Naive thymus-derived CD8-positive, alpha-beta T cell (primary cell): ENCODE measurements around the gene LEF1. TPM values are rescaled to one million over a fixed set of nuclear protein-coding genes. Genes with fewer than 3 reads are reported as not detected.
"Not testable (repeated sequence)": the region's sequence is repeated elsewhere in the genome, so short reads cannot be mapped to it uniquely, and the experiment has no call there.

Source experiments
- ATAC-seq, 2 donors: fragments of 150-1000 bp; cut with Tn5 transposase in 1 of 2; sonication (Bioruptor Pico), chemical (Tn5 transposase) in 1 of 2; 1 replicate in 1 of 2; 2 replicates in 1 of 2; pipeline ENCODE4 v1.10.0; 2021; ENCODE audit warnings: mild to moderate bottlenecking in 2 of 2, moderate library complexity in 2 of 2
- POLR2A ChIA-PET: fragments of 350-600 bp; sonication (Branson Sonifier 250); formaldehyde crosslinking; loops from one replicate; lab custom pipeline; 2021; ENCODE audit warnings: antibody characterized with exemption; lab: Charles Lee
- DNase-seq, 10 donors: peaks; one replicate each; pipeline versions ENCODE4 v3.0.0 to v3.0.0-alpha.2; 2020 to 2022
- H3K27ac Mint-ChIP-seq, 10 donors: one replicate each; pipeline ENCODE4 v1.8.0; 2020 to 2022; ENCODE audit warnings: mild to moderate bottlenecking in 10 of 10, mixed read lengths in 10 of 10, moderate library complexity in 4 of 10, inconsistent platforms in 1 of 10
- H3K27me3 Mint-ChIP-seq, 5 donors: one replicate each; pipeline ENCODE4 v1.8.0; 2021 to 2022; ENCODE audit warnings: mixed read lengths in 5 of 5
- H3K36me3 Mint-ChIP-seq, 3 donors: one replicate each; pipeline ENCODE4 v1.8.0; 2020 to 2022; ENCODE audit warnings: mixed read lengths in 3 of 3, mild to moderate bottlenecking in 2 of 3, inconsistent platforms in 1 of 3
- H3K4me1 Mint-ChIP-seq, 4 donors: one replicate each; pipeline ENCODE4 v1.8.0; 2021 to 2022; ENCODE audit warnings: mixed read lengths in 4 of 4
- H3K4me3 Mint-ChIP-seq, 10 donors: one replicate each; pipeline ENCODE4 v1.8.0; 2020 to 2022; ENCODE audit warnings: mild to moderate bottlenecking in 10 of 10, mixed read lengths in 10 of 10, moderate library complexity in 6 of 10, inconsistent platforms in 1 of 10
- H3K9me3 Mint-ChIP-seq, 9 donors: one replicate each; pipeline ENCODE4 v1.8.0; 2020 to 2022; ENCODE audit warnings: mixed read lengths in 9 of 9, mild to moderate bottlenecking in 3 of 9, inconsistent platforms in 1 of 9, moderate library complexity in 1 of 9
- polyA plus RNA-seq, 3 donors: library from polyadenylated mRNA; unstranded; fragments of 300-500 nt; fragmentation: Illumina TruSeq; gene quantifications; one replicate each; pipeline ENCODE4 v1.2.3, GENCODE V29; 2021
- total RNA-seq, 8 experiments: library from RNA in 2 of 8; stranded (reverse) in 2 of 8; gene quantifications; one replicate each; pipeline ENCODE4 v1.2.3 and lab custom pipeline; 2021 to 2026

LEF1 gene
- total and polyA plus RNA-seq, 5 experiments from 2014 or later = 400 to 859 (median 828) TPM

DNA sequence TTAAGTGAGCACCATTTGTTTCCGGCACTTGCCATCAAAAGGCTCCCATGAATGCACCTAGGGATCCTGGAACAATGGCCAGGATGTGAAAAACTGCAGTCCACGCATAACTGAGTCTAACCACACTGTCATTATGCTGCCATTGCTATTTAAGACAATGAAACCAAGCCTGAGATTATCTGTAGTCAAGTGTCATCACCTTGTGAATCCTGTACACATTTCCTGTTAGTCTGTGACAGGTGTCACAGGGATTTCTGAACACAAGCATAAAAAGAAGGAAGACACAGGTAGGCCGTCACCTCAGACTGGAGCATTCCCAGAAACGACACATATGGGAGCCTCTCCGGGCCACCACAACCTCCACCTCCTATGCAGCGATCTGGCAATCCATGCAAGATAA is 112.3 kb downstream of the LEF1 start:
- peaks cover 51 to 96% (median 92%) of the 10 kb centered on the region in 4 donors for H3K4me1 Mint-ChIP-seq
- H3K9me3 Mint-ChIP-seq = peaks cover 0 to 2% (median 0%) of the 10 kb centered on the region in 9 donors
- no peaks in the 10 kb centered on the region for H3K27me3 Mint-ChIP-seq
- POLR2A ChIA-PET = interaction anchor here (0.6 to 2.8 kb wide), 8 partner anchors 9 to 114 kb away, joined by 3 to 19 read pairs (median 4); no protein-coding TSS in a partner anchor
- no peak for DNase-seq
- peak overlapping the region; percentile 80 to 98 (median 94) for H3K27ac Mint-ChIP-seq
- H3K4me3 Mint-ChIP-seq = peak overlapping the region in 5 of 10 donors; percentile 1 to 76 (median 13)
- peaks cover 0 to 97% (median 27%) of the 10 kb centered on the region in 3 donors for H3K36me3 Mint-ChIP-seq
- ATAC-seq = no peak

GRCh38 chr4:108055787-108056186 is 112.9 kb downstream of the LEF1 start:
- H3K4me1 Mint-ChIP-seq = peaks cover 54 to 97% (median 93%) of the 10 kb centered on the region in 4 donors
- peaks cover 0 to 97% (median 30%) of the 10 kb centered on the region in 3 donors for H3K36me3 Mint-ChIP-seq
- DNase-seq = no peak
- no peak for ATAC-seq
- POLR2A ChIA-PET = interaction anchor here (0.6 to 3.1 kb wide), 8 partner anchors 9 to 71 kb away, joined by 3 to 16 read pairs (median 4); no protein-coding TSS in a partner anchor
- peak overlapping the region; percentile 86 to 98 (median 95) for H3K27ac Mint-ChIP-seq
- peak overlapping the region in 5 of 10 donors; percentile 5 to 39 (median 21) for H3K4me3 Mint-ChIP-seq
- H3K9me3 Mint-ChIP-seq = peaks cover 0 to 2% (median 0%) of the 10 kb centered on the region in 9 donors
- no peaks in the 10 kb centered on the region for H3K27me3 Mint-ChIP-seq

- POLR2A ChIA-PET = interaction anchor here (0.6 to 3.1 kb wide), 12 partner anchors 8 to 142 kb away, joined by 3 to 17 read pairs (median 6); no protein-coding TSS in a partner anchor
- Mint-ChIP-seq H3K27me3 (no peaks in the 10 kb centered on the region), H3K4me3 (peak overlapping the region; percentile 16 to 89 (median 58)), H3K27ac (peak overlapping the region; percentile 93 to 99 (median 98)), H3K4me1 (peaks cover 57 to 97% (median 94%) of the 10 kb centered on the region in 4 donors), H3K9me3 (peaks cover 0 to 2% (median 0%) of the 10 kb centered on the region in 9 donors), H3K36me3 (peaks cover 0 to 93% (median 22%) of the 10 kb centered on the region in 3 donors)
- DNase-seq (peak in 5 of 10 donors; percentile 48 to 73 (median 54)), ATAC-seq (peak; percentile 24 to 67)
Measured at GRCh38 chr4:108054025-108054638, 114.6 kb downstream of the LEF1 start.

GRCh38 chr4:108053251-108053711 is 115.5 kb downstream of the LEF1 start:
- no peak for DNase-seq
- Mint-ChIP-seq H3K9me3 (peaks cover 0 to 2% (median 0%) of the 10 kb centered on the region in 9 donors), H3K4me3 (peak overlapping the region; percentile 5 to 89 (median 58)), H3K4me1 (peaks cover 57 to 97% (median 92%) of the 10 kb centered on the region in 4 donors), H3K27me3 (no peaks in the 10 kb centered on the region), H3K27ac (peak overlapping the region; percentile 93 to 99 (median 98)), H3K36me3 (peaks cover 0 to 93% (median 28%) of the 10 kb centered on the region in 3 donors)
- POLR2A ChIA-PET = interaction anchor here (0.5 to 3.1 kb wide), 10 partner anchors 7 to 256 kb away, joined by 3 to 17 read pairs (median 5); no protein-coding TSS in a partner anchor
- no peak for ATAC-seq

DNA sequence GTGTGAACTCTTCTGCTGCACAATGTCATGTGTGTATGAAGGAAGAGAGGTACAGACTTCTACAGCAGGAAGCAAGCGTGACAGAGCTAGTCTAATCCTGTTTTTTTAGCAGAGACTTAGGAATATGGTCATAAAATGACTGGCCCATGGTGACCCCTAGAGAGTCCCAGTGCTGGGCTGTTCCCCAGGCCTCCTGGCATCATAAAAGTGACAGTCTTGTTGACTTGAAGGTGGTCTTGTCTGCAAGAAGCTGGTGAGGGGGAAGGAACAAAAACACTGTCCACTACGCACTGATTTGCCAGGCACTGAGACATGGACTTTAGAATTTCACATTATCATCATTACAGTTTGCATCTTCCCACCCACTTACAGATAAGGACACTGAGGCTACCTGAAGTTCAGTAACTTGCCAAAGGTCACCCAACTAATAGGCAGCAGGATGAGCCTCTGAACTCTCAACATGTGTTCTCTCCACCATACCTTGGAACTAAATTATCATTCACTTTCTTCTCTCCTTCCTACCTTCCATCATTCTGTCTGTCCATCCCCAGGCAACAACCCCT is 116.1 kb downstream of the LEF1 start:
- POLR2A ChIA-PET = interaction anchor here (0.5 to 3.1 kb wide), 14 partner anchors 8 to 257 kb away, joined by 3 to 17 read pairs (median 4); no protein-coding TSS in a partner anchor
- peak overlapping the region in 8 of 10 donors; percentile 17 to 89 (median 56) for H3K4me3 Mint-ChIP-seq

DNA sequence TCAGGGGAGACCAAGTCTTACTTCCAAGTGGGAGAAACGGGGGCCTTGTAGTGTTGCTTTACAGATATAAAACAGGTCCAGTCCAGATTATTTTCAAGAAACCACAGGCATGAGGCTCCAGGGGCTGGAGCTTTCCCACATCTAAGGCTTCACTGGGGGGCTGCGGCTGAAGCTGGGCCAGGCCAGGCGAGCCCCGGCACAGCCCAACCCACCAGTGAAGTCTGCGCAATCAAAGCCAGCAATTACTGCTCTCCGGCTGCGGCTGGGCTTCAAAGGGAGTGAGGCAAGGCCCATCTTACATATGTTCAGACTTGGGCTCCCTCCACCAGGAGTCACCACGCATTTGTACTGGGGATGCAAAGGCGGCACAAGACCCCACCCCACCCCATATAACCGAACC is 117.4 kb downstream of the LEF1 start:
- peaks cover 5 to 95% (median 35%) of the 10 kb centered on the region in 3 donors for H3K36me3 Mint-ChIP-seq
- DNase-seq = peak in 7 of 10 donors; percentile 39 to 72 (median 42)
- H3K4me3 Mint-ChIP-seq = peak overlapping the region; percentile 26 to 90 (median 70)

More for the DNA sequence above, 116.1 kb downstream of the LEF1 start:
- Mint-ChIP-seq H3K27ac (peak overlapping the region; percentile 93 to 99 (median 98)), H3K36me3 (peaks cover 0 to 95% (median 31%) of the 10 kb centered on the region in 3 donors), H3K9me3 (peaks cover 0 to 2% (median 0%) of the 10 kb centered on the region in 9 donors), H3K27me3 (no peaks in the 10 kb centered on the region), H3K4me1 (peaks cover 57 to 96% (median 92%) of the 10 kb centered on the region in 4 donors)
- DNase-seq (no peak), ATAC-seq (no peak)

DNA sequence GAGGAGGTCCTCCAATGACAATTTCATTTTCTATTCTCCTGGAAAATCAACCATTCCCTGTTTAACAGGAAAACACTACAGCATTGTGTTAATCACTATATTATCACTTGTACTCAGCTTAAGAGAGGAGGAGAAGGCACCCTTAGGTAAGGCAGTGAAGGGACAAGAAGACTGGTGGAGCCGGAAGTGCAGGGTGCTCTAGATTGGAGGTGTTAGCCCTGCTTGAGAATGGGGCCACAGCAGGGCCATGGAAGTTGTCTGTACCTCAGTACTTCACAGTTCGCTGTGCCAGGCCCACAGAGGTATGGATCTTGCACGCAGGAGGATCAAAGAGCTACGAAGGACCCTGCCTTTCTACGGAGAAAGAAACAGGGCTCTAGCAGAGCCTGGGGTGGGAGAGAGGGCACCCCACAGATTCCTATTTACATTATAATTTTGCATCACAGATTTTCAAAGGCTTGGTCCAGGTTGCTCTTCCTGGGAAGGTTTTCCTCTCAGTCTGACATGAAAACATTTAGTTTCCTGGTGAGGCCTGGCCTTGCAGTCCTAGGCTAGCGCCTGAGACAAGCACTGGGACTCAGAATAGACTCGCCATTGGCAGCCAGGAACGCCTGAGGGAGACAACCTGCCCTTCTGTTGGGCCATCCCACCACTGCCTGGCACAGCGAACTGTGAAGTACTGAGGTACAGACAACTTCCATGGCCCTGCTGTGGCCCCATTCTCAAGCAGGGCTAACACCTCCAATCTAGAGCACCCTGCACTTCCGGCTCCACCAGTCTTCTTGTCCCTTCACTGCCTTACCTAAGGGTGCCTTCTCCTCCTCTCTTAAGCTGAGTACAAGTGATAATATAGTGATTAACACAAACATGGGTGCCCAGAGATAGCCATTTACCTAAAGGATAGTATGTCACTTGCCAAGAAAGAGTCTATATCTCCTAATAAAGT is 118.3 kb downstream of the LEF1 start:
- DNase-seq, H3K9me3 Mint-ChIP-seq, H3K27me3 Mint-ChIP-seq: not testable (repeated sequence)
- Mint-ChIP-seq H3K4me1 (peaks cover 58 to 92% (median 85%) of the 10 kb centered on the region in 4 donors), H3K4me3 (peak overlapping the region; percentile 67 to 90 (median 86)), H3K27ac (peak overlapping the region; percentile 93 to 99 (median 98)), H3K36me3 (peaks cover 5 to 95% (median 36%) of the 10 kb centered on the region in 3 donors)
- ATAC-seq = peak; percentile 24 to 29
- POLR2A ChIA-PET = interaction anchor here (0.5 to 2.1 kb wide), 8 partner anchors 9 to 114 kb away, joined by 3 to 7 read pairs (median 4); no protein-coding TSS in a partner anchor

More for the DNA sequence above, 117.4 kb downstream of the LEF1 start:
- Mint-ChIP-seq H3K4me1 (peaks cover 57 to 92% (median 86%) of the 10 kb centered on the region in 4 donors), H3K9me3 (peaks cover 0 to 2% (median 0%) of the 10 kb centered on the region in 9 donors), H3K27ac (peak overlapping the region; percentile 93 to 99 (median 98)), H3K27me3 (no peaks in the 10 kb centered on the region)
- peak; percentile 41 to 46 for ATAC-seq
- POLR2A ChIA-PET = interaction anchor here (0.8 to 2.8 kb wide), 9 partner anchors 8 to 88 kb away, joined by 3 to 17 read pairs (median 4); no protein-coding TSS in a partner anchor

GRCh38 chr4:108049406-108049805 is 119.3 kb downstream of the LEF1 start:
- peak; percentile 7 to 23 for ATAC-seq

GRCh38 chr4:108048997-108049396 is 119.7 kb downstream of the LEF1 start:
- peak overlapping the region; percentile 67 to 90 (median 86) for H3K4me3 Mint-ChIP-seq
- DNase-seq = no peak
- no peaks in the 10 kb centered on the region for H3K27me3 Mint-ChIP-seq
- H3K9me3 Mint-ChIP-seq = peaks cover 0 to 2% (median 0%) of the 10 kb centered on the region in 9 donors
- H3K36me3 Mint-ChIP-seq = peaks cover 5 to 91% (median 31%) of the 10 kb centered on the region in 3 donors
- POLR2A ChIA-PET = interaction anchor here (1.0 kb wide), 1 partner anchor 124 kb away, joined by 5 read pairs; no protein-coding TSS in a partner anchor
- H3K4me1 Mint-ChIP-seq = peaks cover 65 to 90% (median 85%) of the 10 kb centered on the region in 4 donors
- peak overlapping the region; percentile 93 to 99 (median 98) for H3K27ac Mint-ChIP-seq
- no peak for ATAC-seq

More at GRCh38 chr4:108049406-108049805, 119.3 kb downstream of the LEF1 start:
- POLR2A ChIA-PET = no interaction called here
- peak in 4 of 10 donors; percentile 42 to 66 (median 64) for DNase-seq
- H3K36me3 Mint-ChIP-seq = peaks cover 5 to 94% (median 35%) of the 10 kb centered on the region in 3 donors
- peak overlapping the region; percentile 67 to 90 (median 86) for H3K4me3 Mint-ChIP-seq
- H3K27ac Mint-ChIP-seq = peak overlapping the region; percentile 93 to 99 (median 98)
- peaks cover 0 to 2% (median 0%) of the 10 kb centered on the region in 9 donors for H3K9me3 Mint-ChIP-seq
- no peaks in the 10 kb centered on the region for H3K27me3 Mint-ChIP-seq
- peaks cover 63 to 91% (median 86%) of the 10 kb centered on the region in 4 donors for H3K4me1 Mint-ChIP-seq

DNA sequence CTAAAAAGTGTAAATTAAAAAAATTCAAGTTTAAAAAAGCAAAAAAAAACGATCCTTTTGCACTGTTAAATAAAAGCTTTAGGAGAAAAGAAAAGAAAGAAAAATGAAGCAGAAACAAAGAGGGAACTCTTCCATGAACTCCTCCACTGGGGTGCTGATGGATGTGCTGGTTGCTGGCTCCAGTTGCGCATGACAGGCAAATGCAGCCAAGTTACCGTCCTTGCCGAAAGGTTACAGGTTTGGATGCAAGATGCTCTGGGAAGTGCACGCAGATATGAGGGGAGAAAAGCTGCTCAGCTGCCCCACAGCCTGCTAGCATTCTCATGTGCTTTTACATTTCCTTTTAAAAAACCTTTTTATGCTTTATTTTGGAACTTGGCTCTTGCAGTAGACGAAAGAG is 120.6 kb downstream of the LEF1 start:
- Mint-ChIP-seq H3K9me3 (no peaks in the 10 kb centered on the region), H3K4me1 (peaks cover 66 to 90% (median 85%) of the 10 kb centered on the region in 4 donors)
- no peak for DNase-seq

DNA sequence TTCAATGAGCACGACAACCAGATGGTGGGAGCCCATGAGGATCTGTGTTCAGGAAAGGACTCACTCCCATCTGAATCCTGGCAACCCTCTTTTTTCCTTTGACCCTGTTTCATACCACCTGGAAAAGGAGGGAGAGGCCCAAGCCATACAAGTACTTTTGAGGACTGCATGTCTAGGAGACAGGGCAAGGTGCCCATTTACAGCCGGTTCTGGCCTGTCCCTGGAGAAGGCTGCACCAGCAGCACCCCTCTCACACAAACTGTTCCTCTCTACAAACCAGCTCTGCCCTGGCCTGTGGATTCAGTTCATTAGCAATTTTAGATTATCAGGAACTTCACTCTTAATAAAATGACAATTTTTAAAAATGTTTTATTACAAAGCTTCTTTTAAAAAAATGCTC is 121.5 kb downstream of the LEF1 start:
- H3K27me3 Mint-ChIP-seq = no peaks in the 10 kb centered on the region
- peak overlapping the region in 1 of 10 donors; percentile 68 for H3K4me3 Mint-ChIP-seq
- POLR2A ChIA-PET = interaction anchor here (0.7 to 4.0 kb wide), 10 partner anchors 8 to 122 kb away, joined by 3 to 16 read pairs (median 4); partner anchors contain the start of gene LEF1
- H3K9me3 Mint-ChIP-seq = no peaks in the 10 kb centered on the region
- no peak for DNase-seq
- peaks cover 62 to 86% (median 79%) of the 10 kb centered on the region in 4 donors for H3K4me1 Mint-ChIP-seq
- H3K27ac Mint-ChIP-seq = peak overlapping the region in 9 of 10 donors; percentile 65 to 98 (median 92)
- peaks cover 5 to 73% (median 26%) of the 10 kb centered on the region in 3 donors for H3K36me3 Mint-ChIP-seq
- ATAC-seq = no peak

More for the DNA sequence above, 120.6 kb downstream of the LEF1 start:
- peaks cover 5 to 82% (median 28%) of the 10 kb centered on the region in 3 donors for H3K36me3 Mint-ChIP-seq
- peak overlapping the region; percentile 68 to 99 (median 96) for H3K27ac Mint-ChIP-seq
- ATAC-seq = no peak
- peak overlapping the region in 4 of 10 donors; percentile 27 to 82 (median 39) for H3K4me3 Mint-ChIP-seq
- no peaks in the 10 kb centered on the region for H3K27me3 Mint-ChIP-seq
- POLR2A ChIA-PET = interaction anchor here (1.0 to 4.0 kb wide), 6 partner anchors 14 to 124 kb away, joined by 3 to 16 read pairs (median 4); partner anchors contain the start of gene LEF1
